Measurements from ENCODE around the gene NIT2.
A peak's percentile ranks its signal among the peaks of the same experiment; 100 is the strongest.

DNA sequence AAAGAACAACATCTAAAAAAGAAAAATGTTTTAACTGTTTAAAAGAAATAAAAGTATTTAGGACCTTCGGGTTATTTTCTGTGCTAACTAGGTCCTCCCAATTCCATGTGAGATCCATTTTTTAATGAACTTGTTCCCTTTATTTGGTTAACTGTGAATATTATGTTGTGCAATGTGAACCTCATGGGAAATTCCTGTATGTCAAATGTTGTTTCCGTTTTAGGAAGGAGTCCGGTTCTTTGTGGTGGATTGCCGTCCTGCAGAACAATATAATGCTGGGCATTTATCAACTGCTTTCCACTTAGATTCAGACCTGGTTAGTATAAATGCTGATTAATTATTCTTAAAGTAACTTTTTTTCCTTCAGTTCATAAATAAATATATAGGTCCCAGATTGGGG, 35.5 kb upstream of the NIT2 start:
- TF ChIP-seq POLR2A (IDR thresholded peaks at IDR 0.05; ENCODE audit: low read depth, low read length) (no peak), CEBPB (IDR thresholded peaks at IDR 0.05; ENCODE audit: low read depth, low read length) (0 out of 2 replicates have a peak, but pooled peaks have one; percentile 21), SMC3 (IDR thresholded peaks at IDR 0.05; ENCODE audit: low read depth, low read length) (no peak), RFX5 (IDR thresholded peaks at IDR 0.05; ENCODE audit: low read depth, low read length) (no peak), MAZ (IDR thresholded peaks at IDR 0.05; ENCODE audit: borderline replicate concordance, low read depth, low read length) (no peak), RAD21 (IDR thresholded peaks at IDR 0.05; ENCODE audit: low read length) (no peak), CHD1 (IDR thresholded peaks at IDR 0.05; ENCODE audit: low read depth, low read length) (no peak), MAFK (IDR thresholded peaks at IDR 0.05; ENCODE audit: low read depth, low read length) (no peak)
- TF ChIP-seq, protein P1, sequence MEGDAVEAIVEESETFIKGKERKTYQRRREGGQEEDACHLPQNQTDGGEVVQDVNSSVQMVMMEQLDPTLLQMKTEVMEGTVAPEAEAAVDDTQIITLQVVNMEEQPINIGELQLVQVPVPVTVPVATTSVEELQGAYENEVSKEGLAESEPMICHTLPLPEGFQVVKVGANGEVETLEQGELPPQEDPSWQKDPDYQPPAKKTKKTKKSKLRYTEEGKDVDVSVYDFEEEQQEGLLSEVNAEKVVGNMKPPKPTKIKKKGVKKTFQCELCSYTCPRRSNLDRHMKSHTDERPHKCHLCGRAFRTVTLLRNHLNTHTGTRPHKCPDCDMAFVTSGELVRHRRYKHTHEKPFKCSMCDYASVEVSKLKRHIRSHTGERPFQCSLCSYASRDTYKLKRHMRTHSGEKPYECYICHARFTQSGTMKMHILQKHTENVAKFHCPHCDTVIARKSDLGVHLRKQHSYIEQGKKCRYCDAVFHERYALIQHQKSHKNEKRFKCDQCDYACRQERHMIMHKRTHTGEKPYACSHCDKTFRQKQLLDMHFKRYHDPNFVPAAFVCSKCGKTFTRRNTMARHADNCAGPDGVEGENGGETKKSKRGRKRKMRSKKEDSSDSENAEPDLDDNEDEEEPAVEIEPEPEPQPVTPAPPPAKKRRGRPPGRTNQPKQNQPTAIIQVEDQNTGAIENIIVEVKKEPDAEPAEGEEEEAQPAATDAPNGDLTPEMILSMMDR (conservative IDR thresholded peaks at IDR 0.05; ENCODE audit: low read depth, low read length): no peak
- TF ChIP-seq, protein P2, sequence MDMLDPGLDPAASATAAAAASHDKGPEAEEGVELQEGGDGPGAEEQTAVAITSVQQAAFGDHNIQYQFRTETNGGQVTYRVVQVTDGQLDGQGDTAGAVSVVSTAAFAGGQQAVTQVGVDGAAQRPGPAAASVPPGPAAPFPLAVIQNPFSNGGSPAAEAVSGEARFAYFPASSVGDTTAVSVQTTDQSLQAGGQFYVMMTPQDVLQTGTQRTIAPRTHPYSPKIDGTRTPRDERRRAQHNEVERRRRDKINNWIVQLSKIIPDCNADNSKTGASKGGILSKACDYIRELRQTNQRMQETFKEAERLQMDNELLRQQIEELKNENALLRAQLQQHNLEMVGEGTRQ (IDR thresholded peaks at IDR 0.05; ENCODE audit: low read depth, low read length): no peak
